Gastrocnemius medialis (tissue), 4 donors: ENCODE data around the gene FOLR1. TPM values are rescaled to one million over a fixed set of nuclear protein-coding genes. Genes with fewer than 3 reads are reported as not detected.
"Not testable (repeated sequence)": the region's sequence is repeated elsewhere in the genome, so short reads cannot be mapped to it uniquely, and the experiment has no call there.

Source experiments
- ATAC-seq, 2 donors: fragments of 150-250 bp; one replicate each; pipeline ENCODE4 v1.9.1; 2016
- DNase-seq, 2 donors: peaks; one replicate each; pipeline ENCODE4 v3.0.0-alpha.2; 2019
- H3K27ac ChIP-seq, 4 donors: fragments of 200-600 bp; sonication (generic); 1 replicate in 1 of 4; 2 replicates in 3 of 4; pipeline ENCODE4 v1.5.1; 2016 to 2018; ENCODE audit warnings: mild to moderate bottlenecking in 2 of 4, moderate library complexity in 1 of 4
- H3K27me3 ChIP-seq, 3 donors: fragments of 200-600 bp; sonication (generic) in 2 of 3; 1 replicate in 1 of 3; 2 replicates in 2 of 3; pipeline versions ENCODE4 v1.5.1 to v1.6.0; 2016 to 2019; ENCODE audit warnings: mild to moderate bottlenecking in 1 of 3, moderate library complexity in 1 of 3
- H3K36me3 ChIP-seq, 2 donors: fragments of 200-600 bp; sonication (generic) in 1 of 2; one replicate each; pipeline ENCODE4 v1.5.1; 2017 to 2018
- H3K4me1 ChIP-seq, 2 donors: fragments of 200-600 bp; sonication (generic) in 1 of 2; one replicate each; pipeline ENCODE4 v1.5.1; 2016 to 2017; ENCODE audit warnings: mild to moderate bottlenecking in 2 of 2
- H3K4me3 ChIP-seq, 4 donors: fragments of 200-600 bp; sonication (generic) in 3 of 4; 1 replicate in 1 of 4; 2 replicates in 3 of 4; pipeline ENCODE4 v1.5.1; 2016 to 2019; ENCODE audit warnings: mild to moderate bottlenecking in 2 of 4
- H3K9me3 ChIP-seq, 3 donors: fragments of 200-600 bp; sonication (generic) in 2 of 3; 1 replicate in 1 of 3; 2 replicates in 2 of 3; pipeline ENCODE4 v1.5.1; 2016 to 2019
- POLR2A ChIP-seq, 2 donors: fragments of 450-650 bp; IDR thresholded peaks; one replicate each; pipeline ENCODE4 v1.6.1; 2017; ENCODE audit warnings: antibody characterized with exemption in 2 of 2, mild to moderate bottlenecking in 2 of 2, moderate library complexity in 2 of 2
- in situ Hi-C, 4 donors: fragments of 200-750 bp; cut with MboI; loops; one replicate each; pipeline versions ENCODE4 v1.15.0 to v1.8.0; 2017; ENCODE audit warnings: low sequenced_read_pairs in 4 of 4
- intact Hi-C: fragments of 100-400 bp; cut with DNase I; formaldehyde crosslinking; loops from one replicate; pipeline ENCODE4 v1.15.1; 2023; ENCODE audit warnings: low total_unique reads
- total RNA-seq, 4 donors: library from RNA; depleted of rRNA; stranded (reverse); fragments of >200 nt; gene quantifications; one replicate each; pipeline versions ENCODE4 v1.1.0 to v1.2.3, GENCODE V29; 2016
- TF ChIP-seq, protein P1 (sequence below), 5 experiments: fragments of 450-650 bp in 3 of 5; fragments of 200-600 bp in 2 of 5; sonication (generic) in 2 of 5; IDR thresholded peaks in 4 of 5; conservative IDR thresholded peaks in 1 of 5; 1 replicate in 4 of 5; 2 replicates in 1 of 5; pipeline ENCODE4 v1.5.1; 2016 to 2019; ENCODE audit warnings: antibody characterized with exemption in 5 of 5, mild to moderate bottlenecking in 3 of 5, moderate library complexity in 3 of 5

The FOLR1 gene
- total RNA-seq, 4 donors from 2014 or later: not detected

DNA sequence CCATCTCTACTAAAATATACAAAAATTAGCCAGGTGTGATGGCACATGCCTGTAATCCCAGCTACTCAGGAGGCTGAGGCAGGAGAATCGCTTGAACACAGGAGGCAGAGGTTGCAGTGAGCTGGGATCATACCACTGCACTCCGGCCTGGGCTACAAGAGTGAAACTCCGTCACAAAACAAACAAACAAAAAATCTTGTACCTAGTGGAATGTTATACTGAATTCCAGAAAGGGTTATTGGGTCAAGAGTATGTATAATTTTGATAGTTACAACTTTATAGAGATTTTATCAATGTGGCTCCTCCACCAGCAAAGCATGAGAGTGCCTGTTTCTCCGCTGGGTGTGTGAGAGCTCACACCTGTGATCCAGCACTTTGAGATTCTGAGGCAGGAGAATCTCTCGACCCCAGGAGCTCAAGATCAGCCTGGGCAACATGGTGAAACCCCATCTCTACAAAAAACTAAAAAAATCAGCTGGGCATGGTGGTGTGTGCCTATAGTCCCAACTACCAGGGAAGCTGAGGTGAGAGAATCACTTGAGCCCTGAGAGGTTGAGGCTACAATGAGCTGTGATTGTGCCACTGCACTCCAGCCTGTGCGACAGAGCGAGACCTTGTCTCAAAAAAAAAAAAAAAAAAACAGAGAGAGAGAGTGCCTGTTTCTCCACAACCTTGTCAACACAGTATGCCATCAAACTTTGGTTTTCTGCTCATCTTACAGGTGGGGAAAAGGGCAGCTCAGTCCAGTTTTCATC, 12.7 kb upstream of the FOLR1 start:
- H3K27ac ChIP-seq: no peak overlapping the region
- in situ Hi-C loops: no loop called here

DNA sequence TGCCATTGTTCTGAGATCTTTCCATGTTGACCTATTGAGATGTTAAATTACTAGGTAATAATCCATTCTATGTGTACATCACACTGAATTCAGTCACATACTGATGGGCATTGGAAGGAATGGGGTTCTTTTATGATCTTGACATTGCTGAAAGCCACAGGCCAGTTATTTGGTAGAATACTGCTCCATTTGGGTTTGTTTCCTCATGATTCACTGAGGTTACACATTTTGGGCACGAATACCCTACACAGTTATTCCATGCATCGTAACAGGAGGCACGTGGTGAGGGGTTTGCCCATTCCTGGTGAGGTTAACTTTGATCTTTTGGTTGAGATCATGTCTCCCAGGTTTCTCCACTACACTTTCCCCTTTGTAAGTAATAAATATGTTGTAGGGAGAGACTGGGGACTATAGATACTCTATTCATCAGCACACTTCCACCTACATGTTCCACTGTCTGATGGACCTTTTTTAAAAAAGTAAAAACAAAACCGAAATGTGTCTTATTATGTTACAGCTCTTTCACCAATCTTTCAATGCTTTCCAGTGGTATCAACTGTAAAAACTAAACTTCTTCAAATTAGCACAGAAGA, 12.0 kb upstream of the FOLR1 start:
- DNase-seq: no peak
- intact Hi-C loops (no loop called here), in situ Hi-C loops (no loop called here)
- Histone ChIP-seq H3K27me3 (no peaks in the 10 kb centered on the region), H3K4me3 (no peak overlapping the region), H3K9me3 (no peaks in the 10 kb centered on the region), H3K36me3 (no peaks in the 10 kb centered on the region), H3K27ac (no peak overlapping the region), H3K4me1 (no peaks in the 10 kb centered on the region)
- TF ChIP-seq POLR2A (IDR thresholded peaks at IDR 0.05): no peak
- TF ChIP-seq, protein P1, sequence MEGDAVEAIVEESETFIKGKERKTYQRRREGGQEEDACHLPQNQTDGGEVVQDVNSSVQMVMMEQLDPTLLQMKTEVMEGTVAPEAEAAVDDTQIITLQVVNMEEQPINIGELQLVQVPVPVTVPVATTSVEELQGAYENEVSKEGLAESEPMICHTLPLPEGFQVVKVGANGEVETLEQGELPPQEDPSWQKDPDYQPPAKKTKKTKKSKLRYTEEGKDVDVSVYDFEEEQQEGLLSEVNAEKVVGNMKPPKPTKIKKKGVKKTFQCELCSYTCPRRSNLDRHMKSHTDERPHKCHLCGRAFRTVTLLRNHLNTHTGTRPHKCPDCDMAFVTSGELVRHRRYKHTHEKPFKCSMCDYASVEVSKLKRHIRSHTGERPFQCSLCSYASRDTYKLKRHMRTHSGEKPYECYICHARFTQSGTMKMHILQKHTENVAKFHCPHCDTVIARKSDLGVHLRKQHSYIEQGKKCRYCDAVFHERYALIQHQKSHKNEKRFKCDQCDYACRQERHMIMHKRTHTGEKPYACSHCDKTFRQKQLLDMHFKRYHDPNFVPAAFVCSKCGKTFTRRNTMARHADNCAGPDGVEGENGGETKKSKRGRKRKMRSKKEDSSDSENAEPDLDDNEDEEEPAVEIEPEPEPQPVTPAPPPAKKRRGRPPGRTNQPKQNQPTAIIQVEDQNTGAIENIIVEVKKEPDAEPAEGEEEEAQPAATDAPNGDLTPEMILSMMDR (IDR thresholded peaks at IDR 0.05 in 4 of 5, conservative IDR thresholded peaks at IDR 0.05 in 1 of 5): no peak
- ATAC-seq: no peak

More for the DNA sequence above, 12.7 kb upstream of the FOLR1 start:
- ATAC-seq (no peak), DNase-seq (no peak)
- Histone ChIP-seq H3K36me3 (no peaks in the 10 kb centered on the region), H3K27me3 (no peaks in the 10 kb centered on the region), H3K4me1 (no peaks in the 10 kb centered on the region), H3K4me3 (no peak overlapping the region), H3K9me3 (no peaks in the 10 kb centered on the region)
- intact Hi-C loops: no loop called here
- no peak for TF ChIP-seq POLR2A (IDR thresholded peaks at IDR 0.05)
- TF ChIP-seq, protein P1 (IDR thresholded peaks at IDR 0.05 in 4 of 5, conservative IDR thresholded peaks at IDR 0.05 in 1 of 5): no peak

DNA sequence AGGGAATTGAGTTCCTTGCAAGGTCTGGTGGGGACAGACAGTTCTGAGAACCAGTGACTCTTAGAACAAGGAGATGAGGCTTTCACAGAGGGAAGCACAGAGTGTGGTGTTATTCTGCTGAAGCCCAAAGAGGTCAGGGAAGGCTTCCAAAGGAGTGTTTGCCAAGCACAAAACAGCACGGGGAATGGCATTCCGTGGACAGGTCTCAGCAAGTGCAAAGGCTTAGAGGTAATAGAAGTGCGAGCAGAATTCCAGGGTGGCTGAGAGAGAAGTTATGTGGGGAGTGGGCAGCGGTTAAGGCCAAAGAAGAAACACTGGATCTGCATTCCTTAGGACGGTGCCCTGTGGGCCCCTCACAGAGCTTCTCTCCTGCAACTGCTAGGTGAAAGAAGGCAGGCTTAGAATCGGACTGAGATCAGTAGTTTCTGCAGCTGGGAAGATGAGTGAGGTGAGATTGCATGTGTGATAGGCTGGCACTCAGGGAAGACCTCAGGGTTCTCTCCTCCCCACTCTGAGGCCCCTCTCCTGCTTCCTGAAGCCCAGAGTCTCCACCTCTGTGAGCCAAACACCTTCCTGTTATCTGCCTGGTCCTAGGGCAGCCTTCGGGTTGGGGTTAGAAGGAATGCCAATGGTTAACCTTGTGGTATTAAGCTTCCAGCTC, 10.9 kb upstream of the FOLR1 start:
- in situ Hi-C loops, H3K36me3 ChIP-seq, H3K4me1 ChIP-seq, H3K4me3 ChIP-seq, ATAC-seq, DNase-seq, intact Hi-C loops, H3K27me3 ChIP-seq, H3K27ac ChIP-seq, H3K9me3 ChIP-seq: not testable (repeated sequence)

DNA sequence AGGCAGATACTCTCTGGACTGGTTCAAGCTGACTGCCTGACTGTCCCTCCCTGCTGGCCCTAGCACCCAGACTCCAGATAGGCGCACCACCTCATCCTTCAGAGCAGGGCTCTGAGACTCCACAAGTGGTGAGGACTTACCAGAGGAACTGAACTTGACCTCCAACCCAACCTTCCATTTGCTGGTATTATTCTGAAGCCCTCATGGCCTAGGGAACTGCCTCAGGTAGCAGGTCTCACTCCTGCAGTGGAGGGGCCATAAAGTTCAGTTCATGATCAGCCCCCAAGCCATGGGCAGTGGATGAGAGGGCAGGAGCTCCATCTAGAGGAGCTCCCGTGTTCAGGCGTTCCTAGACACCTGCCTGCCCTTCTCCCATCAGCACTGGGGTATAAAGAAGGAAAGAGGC, 10.4 kb upstream of the FOLR1 start:
- H3K27me3 ChIP-seq, H3K27ac ChIP-seq, intact Hi-C loops, H3K4me1 ChIP-seq, H3K36me3 ChIP-seq, DNase-seq, H3K9me3 ChIP-seq, ATAC-seq, H3K4me3 ChIP-seq, in situ Hi-C loops: not testable (repeated sequence)

DNA sequence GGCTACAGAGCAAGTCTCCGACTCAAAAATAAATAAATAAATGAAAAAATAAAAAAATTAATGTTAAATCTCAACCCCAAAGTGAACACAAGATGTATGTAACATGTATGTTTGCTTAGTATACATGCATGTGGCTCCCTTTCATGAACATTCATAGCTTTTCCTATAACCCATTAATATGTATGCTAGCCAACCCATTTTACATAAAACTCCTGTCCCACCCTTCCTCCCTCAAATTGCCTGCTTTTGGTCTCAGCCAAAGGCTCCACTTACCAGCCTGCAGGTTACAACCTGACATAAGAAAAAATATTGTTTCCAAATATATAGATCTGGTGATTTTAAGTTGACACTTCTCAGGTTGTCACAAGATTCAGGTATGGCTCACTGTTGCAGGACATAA, 3.7 kb upstream of the FOLR1 start:
- Histone ChIP-seq H3K4me3 (no peak overlapping the region), H3K4me1 (no peaks in the 10 kb centered on the region), H3K27ac (no peak overlapping the region), H3K36me3 (no peaks in the 10 kb centered on the region), H3K9me3 (no peaks in the 10 kb centered on the region), H3K27me3 (no peaks in the 10 kb centered on the region)
- intact Hi-C loops: no loop called here
- in situ Hi-C loops: no loop called here
- no peak for DNase-seq
- no peak for ATAC-seq
- TF ChIP-seq POLR2A (IDR thresholded peaks at IDR 0.05): no peak
- TF ChIP-seq, protein P1 (IDR thresholded peaks at IDR 0.05 in 4 of 5, conservative IDR thresholded peaks at IDR 0.05 in 1 of 5): no peak
